Measurements from ENCODE around the gene TXNDC11. TPM values are rescaled to one million over a fixed set of nuclear protein-coding genes. Genes with fewer than 3 reads are reported as not detected.

The TXNDC11 gene
- total RNA-seq, 2 donors from 2014 or later = 29.5 to 38.1 TPM

GRCh38 chr16:11698271-11698689 is 44.4 kb downstream of the TXNDC11 start:
- DNase-seq (ENCODE audit: low spot score) = peak; percentile 13
- H3K27ac ChIP-seq = no peak overlapping the region
- peaks cover 50% of the 10 kb centered on the region for H3K36me3 ChIP-seq

GRCh38 chr16:11697319-11697718 is 45.3 kb downstream of the TXNDC11 start:
- Histone ChIP-seq H3K27ac (no peak overlapping the region), H3K36me3 (peaks cover 50% of the 10 kb centered on the region), H3K27me3 (no peaks in the 10 kb centered on the region), H3K4me1 (no peaks in the 10 kb centered on the region), H3K4me3 (no peak overlapping the region), H3K9me3 (no peaks in the 10 kb centered on the region)
- no peak for TF ChIP-seq CTCF (IDR thresholded peaks at IDR 0.05)
- no peak for DNase-seq (ENCODE audit: low spot score)

More at GRCh38 chr16:11698271-11698689, 44.4 kb downstream of the TXNDC11 start:
- no peak overlapping the region for H3K4me3 ChIP-seq
- H3K27me3 ChIP-seq = no peaks in the 10 kb centered on the region
- H3K9me3 ChIP-seq = no peaks in the 10 kb centered on the region
- no peak for TF ChIP-seq CTCF (IDR thresholded peaks at IDR 0.05)
- no peaks in the 10 kb centered on the region for H3K4me1 ChIP-seq

- no peak overlapping the region for H3K4me3 ChIP-seq
- H3K27ac ChIP-seq = no peak overlapping the region
- no peaks in the 10 kb centered on the region for H3K9me3 ChIP-seq
- DNase-seq (ENCODE audit: low spot score) = peak; percentile 50
- no peaks in the 10 kb centered on the region for H3K4me1 ChIP-seq
- H3K36me3 ChIP-seq = peaks cover 58% of the 10 kb centered on the region
- TF ChIP-seq CTCF (IDR thresholded peaks at IDR 0.05) = no peak
- H3K27me3 ChIP-seq = no peaks in the 10 kb centered on the region
These were observed 46.2 kb downstream of the TXNDC11 start for GRCh38 chr16:11696266-11697012.

- Histone ChIP-seq H3K4me1 (peaks cover 0 to 25% of the 10 kb centered on the region in 2 donors), H3K36me3 (peaks cover 49% of the 10 kb centered on the region), H3K27ac (no peak overlapping the region), H3K4me3 (no peak overlapping the region), H3K9me3 (no peaks in the 10 kb centered on the region), H3K27me3 (no peaks in the 10 kb centered on the region)
- DNase-seq (ENCODE audit: low spot score) = peak; percentile 51
- no peak for TF ChIP-seq CTCF (IDR thresholded peaks at IDR 0.05)
These were observed 50.0 kb downstream of the TXNDC11 start for GRCh38 chr16:11692651-11693050.

GRCh38 chr16:11692171-11692570 is 50.5 kb downstream of the TXNDC11 start:
- Histone ChIP-seq H3K9me3 (no peaks in the 10 kb centered on the region), H3K27me3 (no peaks in the 10 kb centered on the region), H3K4me1 (peaks cover 0 to 25% of the 10 kb centered on the region in 2 donors), H3K36me3 (peaks cover 49% of the 10 kb centered on the region), H3K4me3 (no peak overlapping the region), H3K27ac (no peak overlapping the region)
- TF ChIP-seq CTCF (IDR thresholded peaks at IDR 0.05) = no peak
- peak; percentile 36 for DNase-seq (ENCODE audit: low spot score)

Measured in right atrium auricular region (tissue), 2 donors.